ENCODE results near the gene SMYD3. TPM values are rescaled to one million over a fixed set of nuclear protein-coding genes. Genes with fewer than 3 reads are reported as not detected.

The SMYD3 gene
- total RNA-seq, 1 donor from 2014 or later = 27.2 TPM

- Histone ChIP-seq H3K36me3 (no peaks in the 10 kb centered on the region), H3K9me3 (no peaks in the 10 kb centered on the region), H3K4me1 (no peaks in the 10 kb centered on the region), H3K4me3 (no peak overlapping the region), H3K27me3 (no peaks in the 10 kb centered on the region), H3K27ac (no peak overlapping the region)
- ATAC-seq = no peak
- intact Hi-C loops (cut with DNase I) = no loop called here
- TF ChIP-seq CTCF (IDR thresholded peaks at IDR 0.05) = no peak
- no peak for DNase-seq
These were observed 197.7 kb downstream of the SMYD3 start for GRCh38 chr1:246309247-246309884.

- Histone ChIP-seq H3K36me3 (no peaks in the 10 kb centered on the region), H3K4me3 (no peak overlapping the region), H3K9me3 (no peaks in the 10 kb centered on the region), H3K27me3 (no peaks in the 10 kb centered on the region), H3K4me1 (no peaks in the 10 kb centered on the region), H3K27ac (no peak overlapping the region)
- ATAC-seq (no peak), DNase-seq (no peak)
- TF ChIP-seq CTCF (IDR thresholded peaks at IDR 0.05) = no peak
- intact Hi-C loops (cut with DNase I) = no loop called here
These were observed 198.5 kb downstream of the SMYD3 start for GRCh38 chr1:246308533-246309075.

- DNase-seq (no peak), ATAC-seq (no peak)
- no peak for TF ChIP-seq CTCF (IDR thresholded peaks at IDR 0.05)
- Histone ChIP-seq H3K9me3 (no peaks in the 10 kb centered on the region), H3K27ac (no peak overlapping the region), H3K4me1 (no peaks in the 10 kb centered on the region), H3K27me3 (no peaks in the 10 kb centered on the region), H3K36me3 (no peaks in the 10 kb centered on the region), H3K4me3 (no peak overlapping the region)
- intact Hi-C loops (cut with DNase I) = no loop called here
These were observed 200.6 kb downstream of the SMYD3 start for GRCh38 chr1:246306415-246307037.

- Histone ChIP-seq H3K4me1 (no peaks in the 10 kb centered on the region), H3K9me3 (no peaks in the 10 kb centered on the region), H3K27ac (no peak overlapping the region), H3K36me3 (no peaks in the 10 kb centered on the region), H3K27me3 (no peaks in the 10 kb centered on the region), H3K4me3 (no peak overlapping the region)
- DNase-seq = no peak
- intact Hi-C loops (cut with DNase I) = no loop called here
- no peak for TF ChIP-seq CTCF (IDR thresholded peaks at IDR 0.05)
- ATAC-seq = no peak
These were observed 202.4 kb downstream of the SMYD3 start for GRCh38 chr1:246304484-246305259.

GRCh38 chr1:246302711-246303317 is 204.3 kb downstream of the SMYD3 start:
- Histone ChIP-seq H3K27me3 (no peaks in the 10 kb centered on the region), H3K36me3 (no peaks in the 10 kb centered on the region), H3K27ac (no peak overlapping the region), H3K4me1 (no peaks in the 10 kb centered on the region), H3K4me3 (no peak overlapping the region), H3K9me3 (no peaks in the 10 kb centered on the region)
- intact Hi-C loops (cut with DNase I) = no loop called here
- DNase-seq (no peak), ATAC-seq (peak; percentile 50)
- no peak for TF ChIP-seq CTCF (IDR thresholded peaks at IDR 0.05)
